ENCODE data around the gene CSNK2A1. TPM values are rescaled to one million over a fixed set of nuclear protein-coding genes. Genes with fewer than 3 reads are reported as not detected.

Gene CSNK2A1
- total and polyA plus RNA-seq, 2 of the 8 experiments (the other 6 are each of a cell fraction or from before 2014, with no cell fraction given): 117 to 260 TPM

DNA sequence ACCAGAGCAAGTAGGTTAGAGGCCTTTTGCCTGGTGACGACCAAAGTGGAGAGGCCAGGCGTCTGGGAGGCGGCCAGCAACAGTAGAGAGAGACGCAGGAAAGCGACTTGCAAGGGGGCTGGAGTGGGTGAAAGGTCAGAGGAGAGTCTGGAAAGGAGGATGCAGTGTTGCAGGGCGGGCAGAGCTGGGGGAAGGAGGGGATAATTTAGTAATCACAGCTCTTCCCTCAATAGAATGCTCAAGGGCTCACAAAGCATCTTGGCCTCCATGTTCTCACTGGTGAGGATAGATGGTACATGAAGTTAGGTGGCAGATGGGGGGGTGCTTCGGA is 41.3 kb upstream of the CSNK2A1 start (continued):
- TF ChIP-seq, protein P1, sequence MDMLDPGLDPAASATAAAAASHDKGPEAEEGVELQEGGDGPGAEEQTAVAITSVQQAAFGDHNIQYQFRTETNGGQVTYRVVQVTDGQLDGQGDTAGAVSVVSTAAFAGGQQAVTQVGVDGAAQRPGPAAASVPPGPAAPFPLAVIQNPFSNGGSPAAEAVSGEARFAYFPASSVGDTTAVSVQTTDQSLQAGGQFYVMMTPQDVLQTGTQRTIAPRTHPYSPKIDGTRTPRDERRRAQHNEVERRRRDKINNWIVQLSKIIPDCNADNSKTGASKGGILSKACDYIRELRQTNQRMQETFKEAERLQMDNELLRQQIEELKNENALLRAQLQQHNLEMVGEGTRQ (IDR thresholded peaks at IDR 0.05; ENCODE audit: low read length): no peak
- TF ChIP-seq RNF2 (IDR thresholded peaks at IDR 0.05; ENCODE audit: borderline replicate concordance, low read depth, low read length, missing control alignments, poor library complexity, severe bottlenecking): no peak
- no peak for TF ChIP-seq POLR2A (IDR thresholded peaks at IDR 0.05; ENCODE audit: control extremely low read depth in 1 of 2, low read depth in 2 of 2, low read length in 2 of 2)
- no peak for TF ChIP-seq HDAC2 (IDR thresholded peaks at IDR 0.05; ENCODE audit: borderline replicate concordance in 1 of 2, low read depth in 2 of 2, low read length in 2 of 2)
- no peak for TF ChIP-seq CEBPB (IDR thresholded peaks at IDR 0.05; ENCODE audit: low read depth, low read length)
- no peak for TF ChIP-seq POLR2AphosphoS5 (IDR thresholded peaks at IDR 0.05; ENCODE audit: low read depth, low read length)

Measured in H1 (cell line).